IPS DF 6.9 (cell line): ENCODE data around the gene UBA52.

ENCODE experiments used
- DNase-seq: peaks from one replicate; pipeline ENCODE4 v3.0.0-alpha.2; 2013; ENCODE audit warnings: low read depth, low spot score
- H3K27ac ChIP-seq: one replicate; pipeline ENCODE4 v1.5.1; 2013; ENCODE audit warnings: low read length, control low read depth
- H3K27me3 ChIP-seq: 2 replicates; pipeline ENCODE4 v1.6.1; 2013; ENCODE audit warnings: mild to moderate bottlenecking, low read length; ENCODE audit not compliant: control insufficient read depth, insufficient read depth
- H3K36me3 ChIP-seq: 2 replicates; pipeline ENCODE4 v1.6.1; 2013; ENCODE audit warnings: low read length; ENCODE audit not compliant: control insufficient read depth, insufficient read depth
- H3K4me1 ChIP-seq: 2 replicates; pipeline ENCODE4 v1.6.1; 2013; ENCODE audit warnings: low read length; ENCODE audit not compliant: control insufficient read depth, insufficient read depth
- H3K4me3 ChIP-seq: 2 replicates; pipeline ENCODE4 v1.5.1; 2013; ENCODE audit warnings: mild to moderate bottlenecking, low read length
- H3K9me3 ChIP-seq: 2 replicates; pipeline ENCODE4 v1.6.1; 2013; ENCODE audit warnings: low read length, inconsistent platforms; ENCODE audit not compliant: control insufficient read depth, insufficient read depth
- WGBS: extraction: QIAGEN DNeasy Blood & Tissue Kit; methylation state at CpG from one replicate; pipeline ENCODE4 v1.1.7; 2013; ENCODE audit warnings: mixed read lengths, missing lambda C conversion rate; ENCODE audit not compliant: insufficient read length, insufficient coverage; 5-methylcytosine and 5-hydroxymethylcytosine counted together

The UBA52 gene

GRCh38 chr19:18603255-18603957, 31.7 kb downstream of the UBA52 start:
- H3K27ac ChIP-seq, result no peak overlapping the region
- H3K4me3 ChIP-seq, result peak overlapping the region; percentile 18; the same call in 1 of the 2 replicates
- no peaks in the 10 kb centered on the region for H3K9me3 ChIP-seq
- WGBS, result no CpG with 5 or more reads among the region's 32 CpGs
- peaks cover 52% of the 10 kb centered on the region for H3K27me3 ChIP-seq
- H3K36me3 ChIP-seq, result no peaks in the 10 kb centered on the region; the same call in 1 of the 2 replicates
- peaks cover 7% of the 10 kb centered on the region for H3K4me1 ChIP-seq
- no peak for DNase-seq

GRCh38 chr19:18603958-18604819, 32.5 kb downstream of the UBA52 start:
- H3K9me3 ChIP-seq, result no peaks in the 10 kb centered on the region
- H3K36me3 ChIP-seq, result no peaks in the 10 kb centered on the region; the same call in 1 of the 2 replicates
- no peak overlapping the region for H3K27ac ChIP-seq
- peaks cover 59% of the 10 kb centered on the region for H3K27me3 ChIP-seq
- DNase-seq, result no peak
- H3K4me3 ChIP-seq, result peak overlapping the region; percentile 12; the same call in 1 of the 2 replicates
- no CpG with 5 or more reads among the region's 26 CpGs for WGBS
- H3K4me1 ChIP-seq, result peaks cover 5% of the 10 kb centered on the region

GRCh38 chr19:18604820-18605159, 33.1 kb downstream of the UBA52 start:
- DNase-seq, result no peak
- WGBS, result no CpG with 5 or more reads among the region's 10 CpGs
- Histone ChIP-seq H3K27ac (no peak overlapping the region), H3K4me1 (peaks cover 5% of the 10 kb centered on the region), H3K27me3 (peaks cover 65% of the 10 kb centered on the region), H3K4me3 (no peak overlapping the region), H3K36me3 (no peaks in the 10 kb centered on the region; the same call in 1 of the 2 replicates), H3K9me3 (no peaks in the 10 kb centered on the region)

GRCh38 chr19:18605196-18605545, 33.5 kb downstream of the UBA52 start:
- Histone ChIP-seq H3K36me3 (no peaks in the 10 kb centered on the region; the same call in 1 of the 2 replicates), H3K4me1 (peaks cover 8% of the 10 kb centered on the region), H3K4me3 (no peak overlapping the region), H3K9me3 (no peaks in the 10 kb centered on the region), H3K27ac (no peak overlapping the region), H3K27me3 (peaks cover 69% of the 10 kb centered on the region)
- no peak for DNase-seq
- WGBS, result no CpG with 5 or more reads among the region's 17 CpGs

- WGBS, result no CpG with 5 or more reads among the region's 65 CpGs
- no peak for DNase-seq
These were observed 34.1 kb downstream of the UBA52 start for GRCh38 chr19:18605546-18606280.

GRCh38 chr19:18606281-18607225, 34.9 kb downstream of the UBA52 start, which contains the start of gene CRLF1:
TSS of gene CRLF1 (minus strand) at chr19:18606799. CDS start at chr19:18606656, 143 bp downstream.
- Histone ChIP-seq H3K4me1 (peaks cover 15% of the 10 kb centered on the region), H3K9me3 (no peaks in the 10 kb centered on the region), H3K36me3 (no peaks in the 10 kb centered on the region; the same call in 1 of the 2 replicates), H3K27ac (no peak within 1 kb of the TSS), H3K4me3 (peak within 1 kb of the TSS; percentile 18; the same call in 1 of the 2 replicates), H3K27me3 (peaks cover 78% of the 10 kb centered on the region)
- no peak for DNase-seq
- WGBS, result no CpG with 5 or more reads among the region's 116 CpGs

More at GRCh38 chr19:18605546-18606280, 34.1 kb downstream of the UBA52 start:
- H3K9me3 ChIP-seq, result no peaks in the 10 kb centered on the region
- H3K27me3 ChIP-seq, result peaks cover 73% of the 10 kb centered on the region
- H3K27ac ChIP-seq, result no peak overlapping the region
- H3K36me3 ChIP-seq, result no peaks in the 10 kb centered on the region; the same call in 1 of the 2 replicates
- peak overlapping the region; percentile 18; the same call in 1 of the 2 replicates for H3K4me3 ChIP-seq
- peaks cover 12% of the 10 kb centered on the region for H3K4me1 ChIP-seq

- Histone ChIP-seq H3K4me1 (peaks cover 15% of the 10 kb centered on the region), H3K27me3 (peaks cover 81% of the 10 kb centered on the region), H3K4me3 (peak overlapping the region; percentile 4; the same call in 1 of the 2 replicates), H3K36me3 (no peaks in the 10 kb centered on the region; the same call in 1 of the 2 replicates), H3K27ac (no peak overlapping the region), H3K9me3 (no peaks in the 10 kb centered on the region)
- DNase-seq, result no peak
- no CpG with 5 or more reads among the region's 68 CpGs for WGBS
These were observed 35.8 kb downstream of the UBA52 start for GRCh38 chr19:18607226-18608101.

GRCh38 chr19:18608102-18608804, 36.6 kb downstream of the UBA52 start:
- no CpG with 5 or more reads among the region's 5 CpGs for WGBS
- Histone ChIP-seq H3K4me3 (no peak overlapping the region), H3K36me3 (no peaks in the 10 kb centered on the region; the same call in 1 of the 2 replicates), H3K27me3 (peaks cover 82% of the 10 kb centered on the region), H3K9me3 (no peaks in the 10 kb centered on the region), H3K27ac (no peak overlapping the region), H3K4me1 (peaks cover 16% of the 10 kb centered on the region)
- no peak for DNase-seq
